ENCODE data around the gene SSR4. TPM values are rescaled to one million over a fixed set of nuclear protein-coding genes. Genes with fewer than 3 reads are reported as not detected.

SSR4 gene
- total and polyA plus RNA-seq, 2 donors (not counting 1 experiment from before 2014, with no cell fraction given), result 134 to 297 TPM

GRCh38 chrX:153779891-153780677 is 14.4 kb upstream of the SSR4 start:
- POLR2A ChIA-PET, result no interaction called here
- Mint-ChIP-seq H3K27me3 (peaks cover 7% of the 10 kb centered on the region), H3K27ac (no peak overlapping the region)

More at GRCh38 chrX:153779891-153780677, 14.4 kb upstream of the SSR4 start:
- ATAC-seq (ENCODE audit: low read depth), result no peak
- 67% methylated on average over 5 of the region's 18 CpGs for WGBS (ENCODE audit: insufficient coverage)
- Mint-ChIP-seq H3K9me3 (ENCODE audit: insufficient read depth) (no peaks in the 10 kb centered on the region), H3K4me3 (no peak overlapping the region), H3K4me1 (peaks cover 4% of the 10 kb centered on the region)
- peaks cover 0 to 2% (median 0%) of the 10 kb centered on the region in 4 experiments for H3K27me3 ChIP-seq (replicated peaks in 1 of 4; ENCODE audit: control extremely low read depth in 1 of 4, control insufficient read depth in 3 of 4, insufficient read depth in 4 of 4, low read length in 3 of 4)
- intact Hi-C loops (cut with micrococcal nuclease), result no loop called here
- no peaks in the 10 kb centered on the region for H3K79me2 ChIP-seq (ENCODE audit: control insufficient read depth, insufficient read depth, low read length)
- CTCF ChIA-PET, result no interaction called here
- no peaks in the 10 kb centered on the region for H4K20me1 ChIP-seq (ENCODE audit: control insufficient read depth, insufficient read depth, low read length, poor library complexity, severe bottlenecking)
- DNase-seq, result no peak
- no peak overlapping the region for H3K4me3 ChIP-seq (ENCODE audit: control extremely low read depth in 1 of 5, extremely low read depth in 1 of 5, insufficient read depth in 1 of 5, low read depth in 2 of 5, low read length in 4 of 5)
- H3K4me1 ChIP-seq (ENCODE audit: control insufficient read depth in 2 of 2, insufficient read depth in 2 of 2, low read length in 2 of 2), result no peaks in the 10 kb centered on the region
- H3K9me3 ChIP-seq (ENCODE audit: control extremely low read depth in 1 of 3, control insufficient read depth in 2 of 3, insufficient read depth in 1 of 3, low read length in 2 of 3), result no peaks in the 10 kb centered on the region
- no peak overlapping the region for H3K4me2 ChIP-seq (replicated peaks; ENCODE audit: low read depth, low read length, poor library complexity, severe bottlenecking)
- H2AFZ ChIP-seq (ENCODE audit: insufficient read depth, low read depth, low read length, poor library complexity, severe bottlenecking), result no peak overlapping the region
- no peak overlapping the region for H3K27ac ChIP-seq (ENCODE audit: low read length in 2 of 2)
- no peak for TF ChIP-seq EZH2 (IDR thresholded peaks at IDR 0.05; ENCODE audit: borderline replicate concordance, insufficient read depth, low read depth, low read length, poor library complexity, severe bottlenecking)
- TF ChIP-seq, protein P1, sequence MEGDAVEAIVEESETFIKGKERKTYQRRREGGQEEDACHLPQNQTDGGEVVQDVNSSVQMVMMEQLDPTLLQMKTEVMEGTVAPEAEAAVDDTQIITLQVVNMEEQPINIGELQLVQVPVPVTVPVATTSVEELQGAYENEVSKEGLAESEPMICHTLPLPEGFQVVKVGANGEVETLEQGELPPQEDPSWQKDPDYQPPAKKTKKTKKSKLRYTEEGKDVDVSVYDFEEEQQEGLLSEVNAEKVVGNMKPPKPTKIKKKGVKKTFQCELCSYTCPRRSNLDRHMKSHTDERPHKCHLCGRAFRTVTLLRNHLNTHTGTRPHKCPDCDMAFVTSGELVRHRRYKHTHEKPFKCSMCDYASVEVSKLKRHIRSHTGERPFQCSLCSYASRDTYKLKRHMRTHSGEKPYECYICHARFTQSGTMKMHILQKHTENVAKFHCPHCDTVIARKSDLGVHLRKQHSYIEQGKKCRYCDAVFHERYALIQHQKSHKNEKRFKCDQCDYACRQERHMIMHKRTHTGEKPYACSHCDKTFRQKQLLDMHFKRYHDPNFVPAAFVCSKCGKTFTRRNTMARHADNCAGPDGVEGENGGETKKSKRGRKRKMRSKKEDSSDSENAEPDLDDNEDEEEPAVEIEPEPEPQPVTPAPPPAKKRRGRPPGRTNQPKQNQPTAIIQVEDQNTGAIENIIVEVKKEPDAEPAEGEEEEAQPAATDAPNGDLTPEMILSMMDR (IDR thresholded peaks at IDR 0.05), result no peak
- H3K9ac ChIP-seq (ENCODE audit: low read length), result no peak overlapping the region
- H3K36me3 ChIP-seq (replicated peaks in 1 of 2; ENCODE audit: control extremely low read depth in 1 of 2, control insufficient read depth in 1 of 2, extremely low read depth in 1 of 2, insufficient read depth in 2 of 2, low read length in 1 of 2), result no peaks in the 10 kb centered on the region

Data from B cell (primary cell).